ENCODE data around the gene BCLAF1.

DNA sequence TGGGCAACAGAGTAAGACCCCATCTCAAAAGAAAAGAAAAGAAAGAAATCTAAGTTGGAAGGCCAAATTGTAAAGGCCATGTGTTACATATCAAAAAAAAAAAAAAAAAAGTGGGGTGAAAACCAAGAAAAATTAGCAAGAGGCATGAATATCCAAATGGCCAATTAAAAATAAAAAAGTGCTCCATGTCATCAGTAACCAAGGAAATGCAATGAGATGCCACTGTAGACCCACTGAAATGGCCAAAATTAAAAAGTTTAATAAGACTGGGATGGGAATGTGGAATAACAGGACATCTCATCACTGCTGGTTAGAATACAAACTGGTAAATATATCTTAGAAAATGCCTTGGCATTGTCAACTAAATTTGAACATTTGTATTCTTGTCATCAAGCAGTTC is 30.1 kb upstream of the BCLAF1 start:
- TF ChIP-seq, protein P1, sequence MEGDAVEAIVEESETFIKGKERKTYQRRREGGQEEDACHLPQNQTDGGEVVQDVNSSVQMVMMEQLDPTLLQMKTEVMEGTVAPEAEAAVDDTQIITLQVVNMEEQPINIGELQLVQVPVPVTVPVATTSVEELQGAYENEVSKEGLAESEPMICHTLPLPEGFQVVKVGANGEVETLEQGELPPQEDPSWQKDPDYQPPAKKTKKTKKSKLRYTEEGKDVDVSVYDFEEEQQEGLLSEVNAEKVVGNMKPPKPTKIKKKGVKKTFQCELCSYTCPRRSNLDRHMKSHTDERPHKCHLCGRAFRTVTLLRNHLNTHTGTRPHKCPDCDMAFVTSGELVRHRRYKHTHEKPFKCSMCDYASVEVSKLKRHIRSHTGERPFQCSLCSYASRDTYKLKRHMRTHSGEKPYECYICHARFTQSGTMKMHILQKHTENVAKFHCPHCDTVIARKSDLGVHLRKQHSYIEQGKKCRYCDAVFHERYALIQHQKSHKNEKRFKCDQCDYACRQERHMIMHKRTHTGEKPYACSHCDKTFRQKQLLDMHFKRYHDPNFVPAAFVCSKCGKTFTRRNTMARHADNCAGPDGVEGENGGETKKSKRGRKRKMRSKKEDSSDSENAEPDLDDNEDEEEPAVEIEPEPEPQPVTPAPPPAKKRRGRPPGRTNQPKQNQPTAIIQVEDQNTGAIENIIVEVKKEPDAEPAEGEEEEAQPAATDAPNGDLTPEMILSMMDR (IDR thresholded peaks at IDR 0.05), result no peak
- TF ChIP-seq POLR2A (IDR thresholded peaks at IDR 0.05; ENCODE audit: low read depth), result no peak
- no peak for TF ChIP-seq EP300 (IDR thresholded peaks at IDR 0.05)
